WTC11 (cell line): ENCODE results near the gene TPST2. TPM values are rescaled to one million over a fixed set of nuclear protein-coding genes. Genes with fewer than 3 reads are reported as not detected.

Experiments
- ATAC-seq: fragments of 200-7000 bp; cut with Tn5 transposase; 2 replicates; pipeline ENCODE4 v1.10.0; 2021; ENCODE audit warnings: mild to moderate bottlenecking, moderate library complexity
- CTCF ChIA-PET: fragments of 300-600 bp; sonication (Branson Sonifier 250); formaldehyde crosslinking; loops from one replicate; lab custom pipeline; 2021; ENCODE audit warnings: antibody characterized with exemption; lab: Charles Lee
- POLR2A ChIA-PET: fragments of 350-600 bp; sonication (Branson Sonifier 250); formaldehyde crosslinking; loops from one replicate; lab custom pipeline; 2021; ENCODE audit warnings: antibody characterized with exemption; lab: Charles Lee
- DNase-seq: peaks from one replicate; pipeline ENCODE4 v3.0.0; 2021; ENCODE audit warnings: low spot score
- H3K27ac Mint-ChIP-seq: 2 replicates; pipeline ENCODE4 v1.8.0; 2021; ENCODE audit warnings: mixed read lengths
- H3K27me3 Mint-ChIP-seq: 2 replicates; pipeline ENCODE4 v1.8.0; 2021; ENCODE audit warnings: low read depth, mild to moderate bottlenecking, moderate library complexity, mixed read lengths
- H3K36me3 Mint-ChIP-seq: 2 replicates; pipeline ENCODE4 v1.8.0; 2021; ENCODE audit warnings: mixed read lengths
- H3K4me1 Mint-ChIP-seq: 2 replicates; pipeline ENCODE4 v1.8.0; 2022; ENCODE audit warnings: mixed read lengths
- H3K4me3 Mint-ChIP-seq: 2 replicates; pipeline ENCODE4 v1.8.0; 2021; ENCODE audit warnings: mild to moderate bottlenecking, moderate library complexity, mixed read lengths
- H3K9me3 Mint-ChIP-seq: 2 replicates; pipeline ENCODE4 v1.8.0; 2021; ENCODE audit warnings: mixed read lengths
- EMX1 ChIP-seq: fragments of 250-450 bp; sonication (Bioruptor Pico); IDR thresholded peaks from 2 replicates; pipeline ENCODE4 v1.8.0; 2021; ENCODE audit warnings: mild to moderate bottlenecking
- ESRRA ChIP-seq: sonication (generic); formaldehyde crosslinking; IDR thresholded peaks from 2 replicates; pipeline ENCODE4 v1.8.1; 2022; ENCODE audit warnings: mild to moderate bottlenecking, missing genetic modification reagents, borderline replicate concordance
- HMGA2 ChIP-seq: fragments of 250-450 bp; sonication (Bioruptor Pico); IDR thresholded peaks from 2 replicates; pipeline ENCODE4 v1.4.0; 2021; ENCODE audit warnings: mild to moderate bottlenecking, moderate library complexity
- PRRX2 ChIP-seq: fragments of 250-450 bp; sonication (Bioruptor Pico); IDR thresholded peaks from 2 replicates; pipeline ENCODE4 v1.8.0; 2021; ENCODE audit warnings: mild to moderate bottlenecking
- SMAD4 ChIP-seq: sonication (generic); formaldehyde crosslinking; IDR thresholded peaks from 2 replicates; pipeline ENCODE4 v1.8.0; 2022; ENCODE audit warnings: mild to moderate bottlenecking, missing genetic modification reagents
- SOX15 ChIP-seq: fragments of 250-450 bp; sonication (Bioruptor Pico); IDR thresholded peaks from 2 replicates; pipeline ENCODE4 v1.9.0; 2021; ENCODE audit warnings: mild to moderate bottlenecking
- ZNF232 ChIP-seq: sonication (generic); formaldehyde crosslinking; IDR thresholded peaks from 2 replicates; pipeline ENCODE4 v1.8.0; 2022; ENCODE audit warnings: mild to moderate bottlenecking, missing genetic modification reagents
- ZNF396 ChIP-seq: fragments of 250-450 bp; sonication (Bioruptor Pico); IDR thresholded peaks from 2 replicates; pipeline ENCODE4 v1.8.0; 2021; ENCODE audit warnings: mild to moderate bottlenecking, moderate library complexity, borderline replicate concordance
- ZNF416 ChIP-seq: fragments of 250-450 bp; sonication (Bioruptor Pico); IDR thresholded peaks from 2 replicates; pipeline ENCODE4 v1.9.0; 2021; ENCODE audit warnings: mild to moderate bottlenecking, inconsistent platforms
- total RNA-seq: library from RNA; stranded (reverse); gene quantifications from 3 replicates; pipeline ENCODE4 v1.2.3, GENCODE V29; 2021
- TF ChIP-seq, protein P1 (sequence below): sonication (generic); formaldehyde crosslinking; IDR thresholded peaks from 2 replicates; pipeline ENCODE4 v1.8.0; 2022; ENCODE audit warnings: missing genetic modification reagents
- TF ChIP-seq, protein P2 (sequence below): sonication (generic); formaldehyde crosslinking; conservative IDR thresholded peaks from 2 replicates; pipeline ENCODE4 v1.8.1; 2023; ENCODE audit warnings: mild to moderate bottlenecking, low read depth, missing genetic modification reagents, moderate library complexity
- TF ChIP-seq, protein P3 (sequence below): sonication (generic); formaldehyde crosslinking; IDR thresholded peaks from 2 replicates; pipeline ENCODE4 v1.8.1; 2023; ENCODE audit warnings: mild to moderate bottlenecking, missing genetic modification reagents
- TF ChIP-seq, protein P4 (sequence below): fragments of 250-450 bp; sonication (Bioruptor Pico); IDR thresholded peaks from 2 replicates; pipeline ENCODE4 v1.8.0; 2021; ENCODE audit warnings: mild to moderate bottlenecking
- TF ChIP-seq, protein P5 (sequence below): fragments of 250-450 bp; sonication (Bioruptor Pico); conservative IDR thresholded peaks from 2 replicates; pipeline ENCODE4 v1.9.0; 2021; ENCODE audit warnings: mild to moderate bottlenecking
- TF ChIP-seq, protein P6 (sequence below): sonication (generic); formaldehyde crosslinking; IDR thresholded peaks from 2 replicates; pipeline ENCODE4 v1.8.0; 2022; ENCODE audit warnings: mild to moderate bottlenecking, missing genetic modification reagents
- TF ChIP-seq, protein P7 (sequence below): sonication (generic); formaldehyde crosslinking; IDR thresholded peaks from 2 replicates; pipeline ENCODE4 v1.8.1; 2022; ENCODE audit warnings: mild to moderate bottlenecking, moderate library complexity, missing genetic modification reagents
- TF ChIP-seq, protein P8 (sequence below): fragments of 250-450 bp; sonication (Bioruptor Pico); IDR thresholded peaks from 2 replicates; pipeline ENCODE4 v1.9.0; 2021; ENCODE audit warnings: moderate library complexity, mild to moderate bottlenecking, inconsistent platforms, borderline replicate concordance

Gene TPST2
- total RNA-seq, 1 experiment from 2014 or later: 84.2 TPM

DNA sequence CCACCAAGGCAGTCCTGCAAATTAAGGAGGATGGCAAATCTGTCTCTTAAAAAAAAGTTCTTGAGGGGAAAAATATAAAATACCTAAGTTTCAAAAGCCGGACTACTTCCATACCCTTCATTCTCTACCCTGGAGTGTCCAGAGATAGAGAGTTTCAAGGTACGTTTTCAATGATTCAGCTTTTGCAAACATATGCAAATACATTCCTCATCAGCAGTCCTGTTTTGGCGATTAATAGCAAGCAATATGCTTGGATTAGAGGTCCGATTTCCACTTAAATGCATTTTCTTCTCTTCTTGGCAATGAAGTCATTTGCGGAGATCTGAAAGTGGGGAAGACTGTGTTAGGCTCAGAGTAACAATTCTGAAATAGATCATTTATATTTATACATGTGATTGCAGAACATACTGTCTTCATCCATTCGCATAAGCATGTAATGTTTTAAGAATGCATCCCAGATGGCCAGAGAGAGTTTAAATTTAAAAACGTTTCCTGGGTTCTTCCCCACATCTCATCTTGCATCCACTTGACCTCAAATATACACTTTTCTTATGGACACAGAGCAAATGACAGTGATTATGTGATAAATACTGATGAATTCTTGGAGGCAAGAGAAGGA is 63.9 kb downstream of the TPST2 start:
- no peak for ATAC-seq
- Mint-ChIP-seq H3K27ac (no peak overlapping the region), H3K9me3 (no peaks in the 10 kb centered on the region), H3K4me1 (no peaks in the 10 kb centered on the region), H3K36me3 (peaks cover 55% of the 10 kb centered on the region), H3K27me3 (no peaks in the 10 kb centered on the region), H3K4me3 (no peak overlapping the region)
- POLR2A ChIA-PET: no interaction called here
- CTCF ChIA-PET: no interaction called here
- TF ChIP-seq PRRX2 (CRISPR knock-in tag) (no peak), SOX15 (no peak), ZNF396 (CRISPR knock-in tag) (no peak), ZNF416 (CRISPR knock-in tag) (no peak), ZNF232 (CRISPR knock-in tag) (no peak), SMAD4 (CRISPR knock-in tag) (no peak), HMGA2 (CRISPR knock-in tag) (no peak)
- TF ChIP-seq, protein P1, sequence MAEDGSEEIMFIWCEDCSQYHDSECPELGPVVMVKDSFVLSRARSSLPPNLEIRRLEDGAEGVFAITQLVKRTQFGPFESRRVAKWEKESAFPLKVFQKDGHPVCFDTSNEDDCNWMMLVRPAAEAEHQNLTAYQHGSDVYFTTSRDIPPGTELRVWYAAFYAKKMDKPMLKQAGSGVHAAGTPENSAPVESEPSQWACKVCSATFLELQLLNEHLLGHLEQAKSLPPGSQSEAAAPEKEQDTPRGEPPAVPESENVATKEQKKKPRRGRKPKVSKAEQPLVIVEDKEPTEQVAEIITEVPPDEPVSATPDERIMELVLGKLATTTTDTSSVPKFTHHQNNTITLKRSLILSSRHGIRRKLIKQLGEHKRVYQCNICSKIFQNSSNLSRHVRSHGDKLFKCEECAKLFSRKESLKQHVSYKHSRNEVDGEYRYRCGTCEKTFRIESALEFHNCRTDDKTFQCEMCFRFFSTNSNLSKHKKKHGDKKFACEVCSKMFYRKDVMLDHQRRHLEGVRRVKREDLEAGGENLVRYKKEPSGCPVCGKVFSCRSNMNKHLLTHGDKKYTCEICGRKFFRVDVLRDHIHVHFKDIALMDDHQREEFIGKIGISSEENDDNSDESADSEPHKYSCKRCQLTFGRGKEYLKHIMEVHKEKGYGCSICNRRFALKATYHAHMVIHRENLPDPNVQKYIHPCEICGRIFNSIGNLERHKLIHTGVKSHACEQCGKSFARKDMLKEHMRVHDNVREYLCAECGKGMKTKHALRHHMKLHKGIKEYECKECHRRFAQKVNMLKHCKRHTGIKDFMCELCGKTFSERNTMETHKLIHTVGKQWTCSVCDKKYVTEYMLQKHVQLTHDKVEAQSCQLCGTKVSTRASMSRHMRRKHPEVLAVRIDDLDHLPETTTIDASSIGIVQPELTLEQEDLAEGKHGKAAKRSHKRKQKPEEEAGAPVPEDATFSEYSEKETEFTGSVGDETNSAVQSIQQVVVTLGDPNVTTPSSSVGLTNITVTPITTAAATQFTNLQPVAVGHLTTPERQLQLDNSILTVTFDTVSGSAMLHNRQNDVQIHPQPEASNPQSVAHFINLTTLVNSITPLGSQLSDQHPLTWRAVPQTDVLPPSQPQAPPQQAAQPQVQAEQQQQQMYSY (CRISPR knock-in tag): no peak
- TF ChIP-seq, protein P2, sequence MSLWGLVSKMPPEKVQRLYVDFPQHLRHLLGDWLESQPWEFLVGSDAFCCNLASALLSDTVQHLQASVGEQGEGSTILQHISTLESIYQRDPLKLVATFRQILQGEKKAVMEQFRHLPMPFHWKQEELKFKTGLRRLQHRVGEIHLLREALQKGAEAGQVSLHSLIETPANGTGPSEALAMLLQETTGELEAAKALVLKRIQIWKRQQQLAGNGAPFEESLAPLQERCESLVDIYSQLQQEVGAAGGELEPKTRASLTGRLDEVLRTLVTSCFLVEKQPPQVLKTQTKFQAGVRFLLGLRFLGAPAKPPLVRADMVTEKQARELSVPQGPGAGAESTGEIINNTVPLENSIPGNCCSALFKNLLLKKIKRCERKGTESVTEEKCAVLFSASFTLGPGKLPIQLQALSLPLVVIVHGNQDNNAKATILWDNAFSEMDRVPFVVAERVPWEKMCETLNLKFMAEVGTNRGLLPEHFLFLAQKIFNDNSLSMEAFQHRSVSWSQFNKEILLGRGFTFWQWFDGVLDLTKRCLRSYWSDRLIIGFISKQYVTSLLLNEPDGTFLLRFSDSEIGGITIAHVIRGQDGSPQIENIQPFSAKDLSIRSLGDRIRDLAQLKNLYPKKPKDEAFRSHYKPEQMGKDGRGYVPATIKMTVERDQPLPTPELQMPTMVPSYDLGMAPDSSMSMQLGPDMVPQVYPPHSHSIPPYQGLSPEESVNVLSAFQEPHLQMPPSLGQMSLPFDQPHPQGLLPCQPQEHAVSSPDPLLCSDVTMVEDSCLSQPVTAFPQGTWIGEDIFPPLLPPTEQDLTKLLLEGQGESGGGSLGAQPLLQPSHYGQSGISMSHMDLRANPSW (CRISPR knock-in tag): no peak
- TF ChIP-seq, protein P3, sequence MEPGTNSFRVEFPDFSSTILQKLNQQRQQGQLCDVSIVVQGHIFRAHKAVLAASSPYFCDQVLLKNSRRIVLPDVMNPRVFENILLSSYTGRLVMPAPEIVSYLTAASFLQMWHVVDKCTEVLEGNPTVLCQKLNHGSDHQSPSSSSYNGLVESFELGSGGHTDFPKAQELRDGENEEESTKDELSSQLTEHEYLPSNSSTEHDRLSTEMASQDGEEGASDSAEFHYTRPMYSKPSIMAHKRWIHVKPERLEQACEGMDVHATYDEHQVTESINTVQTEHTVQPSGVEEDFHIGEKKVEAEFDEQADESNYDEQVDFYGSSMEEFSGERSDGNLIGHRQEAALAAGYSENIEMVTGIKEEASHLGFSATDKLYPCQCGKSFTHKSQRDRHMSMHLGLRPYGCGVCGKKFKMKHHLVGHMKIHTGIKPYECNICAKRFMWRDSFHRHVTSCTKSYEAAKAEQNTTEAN (CRISPR knock-in tag): no peak
- TF ChIP-seq, protein P4, sequence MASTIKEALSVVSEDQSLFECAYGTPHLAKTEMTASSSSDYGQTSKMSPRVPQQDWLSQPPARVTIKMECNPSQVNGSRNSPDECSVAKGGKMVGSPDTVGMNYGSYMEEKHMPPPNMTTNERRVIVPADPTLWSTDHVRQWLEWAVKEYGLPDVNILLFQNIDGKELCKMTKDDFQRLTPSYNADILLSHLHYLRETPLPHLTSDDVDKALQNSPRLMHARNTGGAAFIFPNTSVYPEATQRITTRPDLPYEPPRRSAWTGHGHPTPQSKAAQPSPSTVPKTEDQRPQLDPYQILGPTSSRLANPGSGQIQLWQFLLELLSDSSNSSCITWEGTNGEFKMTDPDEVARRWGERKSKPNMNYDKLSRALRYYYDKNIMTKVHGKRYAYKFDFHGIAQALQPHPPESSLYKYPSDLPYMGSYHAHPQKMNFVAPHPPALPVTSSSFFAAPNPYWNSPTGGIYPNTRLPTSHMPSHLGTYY (CRISPR knock-in tag): no peak
- DNase-seq: no peak

DNA sequence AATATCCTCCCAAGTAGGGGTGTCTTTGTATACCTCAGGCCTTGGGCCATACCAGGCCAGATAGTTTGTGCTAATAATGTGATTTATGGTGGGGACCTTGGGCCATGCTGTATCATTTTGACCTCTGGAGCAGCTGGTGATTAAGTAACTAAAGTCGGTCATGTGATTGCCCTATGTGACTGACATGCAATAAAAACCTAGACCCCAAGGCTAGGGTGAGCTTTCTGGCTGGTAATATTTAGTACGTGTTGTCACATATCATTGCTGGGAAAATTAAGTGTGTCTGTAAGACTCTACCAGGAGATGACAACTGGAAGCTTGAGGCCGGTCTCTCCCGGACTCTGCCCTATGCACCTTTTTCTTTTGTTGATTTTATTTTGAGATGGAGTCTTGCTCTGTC is 65.1 kb downstream of the TPST2 start:
- no peaks in the 10 kb centered on the region for H3K9me3 Mint-ChIP-seq
- ATAC-seq: no peak
- no peak overlapping the region for H3K27ac Mint-ChIP-seq
- H3K4me1 Mint-ChIP-seq: no peaks in the 10 kb centered on the region
- DNase-seq: no peak
- POLR2A ChIA-PET: no interaction called here
- H3K4me3 Mint-ChIP-seq: no peak overlapping the region
- H3K27me3 Mint-ChIP-seq: no peaks in the 10 kb centered on the region
- H3K36me3 Mint-ChIP-seq: peaks cover 47% of the 10 kb centered on the region
- CTCF ChIA-PET: no interaction called here
- TF ChIP-seq ESRRA (CRISPR knock-in tag) (no peak), EMX1 (no peak)
- TF ChIP-seq, protein P5, sequence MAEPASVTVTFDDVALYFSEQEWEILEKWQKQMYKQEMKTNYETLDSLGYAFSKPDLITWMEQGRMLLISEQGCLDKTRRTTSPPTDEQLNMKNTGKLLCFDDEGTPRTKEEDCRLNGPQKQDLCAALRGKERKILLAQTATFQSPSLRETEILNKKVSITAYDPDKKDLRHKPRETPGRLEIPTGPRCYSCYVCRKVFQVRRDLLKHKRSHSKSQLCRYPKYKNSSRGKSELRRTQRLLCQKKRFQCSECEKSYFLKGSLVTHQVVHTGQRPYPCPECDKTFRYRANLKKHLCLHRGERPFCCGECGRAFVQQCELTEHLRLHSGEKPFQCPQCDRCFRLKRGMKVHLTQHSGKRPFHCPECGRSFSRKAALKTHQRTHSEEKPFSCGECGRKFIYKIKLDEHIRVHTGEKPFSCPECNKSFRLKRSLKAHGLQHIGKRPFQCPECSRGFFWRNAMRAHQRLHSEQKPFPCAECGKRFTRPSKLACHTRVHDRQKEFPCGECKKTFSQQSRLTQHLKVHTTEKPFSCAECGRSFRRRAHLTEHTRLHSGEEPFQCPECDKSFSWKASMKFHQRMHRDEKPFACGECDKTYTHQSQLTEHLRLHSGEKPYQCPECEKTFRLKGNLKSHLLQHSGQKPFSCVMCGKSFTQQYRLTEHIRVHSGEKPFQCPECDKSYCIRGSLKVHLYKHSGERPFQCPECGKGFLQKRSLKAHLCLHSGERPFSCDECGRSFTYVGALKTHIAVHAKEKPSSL (CRISPR knock-in tag): no peak
- TF ChIP-seq, protein P6, sequence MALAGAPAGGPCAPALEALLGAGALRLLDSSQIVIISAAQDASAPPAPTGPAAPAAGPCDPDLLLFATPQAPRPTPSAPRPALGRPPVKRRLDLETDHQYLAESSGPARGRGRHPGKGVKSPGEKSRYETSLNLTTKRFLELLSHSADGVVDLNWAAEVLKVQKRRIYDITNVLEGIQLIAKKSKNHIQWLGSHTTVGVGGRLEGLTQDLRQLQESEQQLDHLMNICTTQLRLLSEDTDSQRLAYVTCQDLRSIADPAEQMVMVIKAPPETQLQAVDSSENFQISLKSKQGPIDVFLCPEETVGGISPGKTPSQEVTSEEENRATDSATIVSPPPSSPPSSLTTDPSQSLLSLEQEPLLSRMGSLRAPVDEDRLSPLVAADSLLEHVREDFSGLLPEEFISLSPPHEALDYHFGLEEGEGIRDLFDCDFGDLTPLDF (CRISPR knock-in tag): no peak
- TF ChIP-seq, protein P7, sequence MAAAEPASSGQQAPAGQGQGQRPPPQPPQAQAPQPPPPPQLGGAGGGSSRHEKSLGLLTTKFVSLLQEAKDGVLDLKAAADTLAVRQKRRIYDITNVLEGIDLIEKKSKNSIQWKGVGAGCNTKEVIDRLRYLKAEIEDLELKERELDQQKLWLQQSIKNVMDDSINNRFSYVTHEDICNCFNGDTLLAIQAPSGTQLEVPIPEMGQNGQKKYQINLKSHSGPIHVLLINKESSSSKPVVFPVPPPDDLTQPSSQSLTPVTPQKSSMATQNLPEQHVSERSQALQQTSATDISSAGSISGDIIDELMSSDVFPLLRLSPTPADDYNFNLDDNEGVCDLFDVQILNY (CRISPR knock-in tag): no peak
- TF ChIP-seq, protein P8, sequence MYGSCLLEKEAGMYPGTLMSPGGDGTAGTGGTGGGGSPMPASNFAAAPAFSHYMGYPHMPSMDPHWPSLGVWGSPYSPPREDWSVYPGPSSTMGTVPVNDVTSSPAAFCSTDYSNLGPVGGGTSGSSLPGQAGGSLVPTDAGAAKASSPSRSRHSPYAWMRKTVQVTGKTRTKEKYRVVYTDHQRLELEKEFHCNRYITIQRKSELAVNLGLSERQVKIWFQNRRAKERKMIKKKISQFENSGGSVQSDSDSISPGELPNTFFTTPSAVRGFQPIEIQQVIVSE: no peak
